Measurements from ENCODE around the gene ALDH1A2.

ALDH1A2 gene

GRCh38 chr15:58080398-58080797, 14.9 kb upstream of the ALDH1A2 start:
- no peak overlapping the region for H3K4me2 ChIP-seq (ENCODE audit: low read length)
- no peak overlapping the region for H3K23ac ChIP-seq (ENCODE audit: low read length)
- no peak overlapping the region for H2BK15ac ChIP-seq (replicated peaks; ENCODE audit: low read depth)
- H3K36me3 ChIP-seq (ENCODE audit: control insufficient read depth, insufficient read depth, low read length): no peaks in the 10 kb centered on the region
- no peak overlapping the region for H3K56ac ChIP-seq (ENCODE audit: low read length)
- no peak overlapping the region for H4K8ac ChIP-seq (ENCODE audit: low read depth, low read length)
- no peak overlapping the region for H3K4ac ChIP-seq (ENCODE audit: low read depth, low read length)
- peaks cover 2% of the 10 kb centered on the region for H3K4me1 ChIP-seq (ENCODE audit: control insufficient read depth, low read depth, low read length)
- H3K79me2 ChIP-seq (ENCODE audit: control insufficient read depth, insufficient read depth, low read length): no peaks in the 10 kb centered on the region
- no peaks in the 10 kb centered on the region for H3K27me3 ChIP-seq (ENCODE audit: insufficient read depth, low read length, poor library complexity)
- H2AK5ac ChIP-seq (ENCODE audit: low read length): no peak overlapping the region
- no peak overlapping the region for H3K18ac ChIP-seq (ENCODE audit: low read length)
- no peaks in the 10 kb centered on the region for H3K79me1 ChIP-seq (ENCODE audit: low read length)
- no peak overlapping the region for H3K4me3 ChIP-seq (ENCODE audit: low read length)
- H2BK120ac ChIP-seq (ENCODE audit: low read depth, low read length): no peak overlapping the region
- no peak overlapping the region for H3K9ac ChIP-seq (ENCODE audit: low read length)
- H4K5ac ChIP-seq (ENCODE audit: low read length): no peak overlapping the region
- H2BK5ac ChIP-seq (ENCODE audit: low read length): no peak overlapping the region
- no CpG with 5 or more reads among the region's 8 CpGs for WGBS (ENCODE audit: extremely low coverage, insufficient coverage, low lambda C conversion rate)
- no peak for DNase-seq
- H3K27ac ChIP-seq (ENCODE audit: low read depth, low read length): no peak overlapping the region

- no peak overlapping the region for H3K56ac ChIP-seq (ENCODE audit: low read length)
- H3K36me3 ChIP-seq (ENCODE audit: control insufficient read depth, insufficient read depth, low read length): no peaks in the 10 kb centered on the region
- H3K18ac ChIP-seq (ENCODE audit: low read length): no peak overlapping the region
- no peaks in the 10 kb centered on the region for H3K27me3 ChIP-seq (ENCODE audit: insufficient read depth, low read length, poor library complexity)
- no peaks in the 10 kb centered on the region for H3K79me2 ChIP-seq (ENCODE audit: control insufficient read depth, insufficient read depth, low read length)
- peaks cover 2% of the 10 kb centered on the region for H3K4me1 ChIP-seq (ENCODE audit: control insufficient read depth, low read depth, low read length)
- no peak overlapping the region for H2BK120ac ChIP-seq (ENCODE audit: low read depth, low read length)
- no peak overlapping the region for H3K4me3 ChIP-seq (ENCODE audit: low read length)
- H4K5ac ChIP-seq (ENCODE audit: low read length): no peak overlapping the region
- no peak overlapping the region for H3K9ac ChIP-seq (ENCODE audit: low read length)
- no peaks in the 10 kb centered on the region for H3K79me1 ChIP-seq (ENCODE audit: low read length)
- H4K8ac ChIP-seq (ENCODE audit: low read depth, low read length): no peak overlapping the region
- H3K4me2 ChIP-seq (ENCODE audit: low read length): no peak overlapping the region
- no peak for DNase-seq
- H2AK5ac ChIP-seq (ENCODE audit: low read length): no peak overlapping the region
- H3K23ac ChIP-seq (ENCODE audit: low read length): no peak overlapping the region
- H3K4ac ChIP-seq (ENCODE audit: low read depth, low read length): no peak overlapping the region
- no peak overlapping the region for H2BK15ac ChIP-seq (replicated peaks; ENCODE audit: low read depth)
- no peak overlapping the region for H3K27ac ChIP-seq (ENCODE audit: low read depth, low read length)
- no peak overlapping the region for H2BK5ac ChIP-seq (ENCODE audit: low read length)
These were observed 13.1 kb upstream of the ALDH1A2 start for GRCh38 chr15:58078591-58078990.

- H2BK15ac ChIP-seq (replicated peaks; ENCODE audit: low read depth): no peak overlapping the region
- H2BK5ac ChIP-seq (ENCODE audit: low read length): no peak overlapping the region
- no peak overlapping the region for H3K18ac ChIP-seq (ENCODE audit: low read length)
- no peak overlapping the region for H3K4me2 ChIP-seq (ENCODE audit: low read length)
- H2AK5ac ChIP-seq (ENCODE audit: low read length): no peak overlapping the region
- H3K27me3 ChIP-seq (ENCODE audit: insufficient read depth, low read length, poor library complexity): no peaks in the 10 kb centered on the region
- no peak overlapping the region for H3K4me3 ChIP-seq (ENCODE audit: low read length)
- H3K23ac ChIP-seq (ENCODE audit: low read length): no peak overlapping the region
- no peak overlapping the region for H3K9ac ChIP-seq (ENCODE audit: low read length)
- no peaks in the 10 kb centered on the region for H3K79me1 ChIP-seq (ENCODE audit: low read length)
- DNase-seq: peak; percentile 49
- H3K4ac ChIP-seq (ENCODE audit: low read depth, low read length): no peak overlapping the region
- no peak overlapping the region for H3K27ac ChIP-seq (ENCODE audit: low read depth, low read length)
- peaks cover 2% of the 10 kb centered on the region for H3K4me1 ChIP-seq (ENCODE audit: control insufficient read depth, low read depth, low read length)
- no peaks in the 10 kb centered on the region for H3K36me3 ChIP-seq (ENCODE audit: control insufficient read depth, insufficient read depth, low read length)
- no peaks in the 10 kb centered on the region for H3K79me2 ChIP-seq (ENCODE audit: control insufficient read depth, insufficient read depth, low read length)
- no peak overlapping the region for H2BK120ac ChIP-seq (ENCODE audit: low read depth, low read length)
- no peak overlapping the region for H4K5ac ChIP-seq (ENCODE audit: low read length)
- no peak overlapping the region for H3K56ac ChIP-seq (ENCODE audit: low read length)
- H4K8ac ChIP-seq (ENCODE audit: low read depth, low read length): no peak overlapping the region
- no CpG with 5 or more reads among the region's 1 CpG for WGBS (ENCODE audit: extremely low coverage, insufficient coverage, low lambda C conversion rate)
These were observed 11.9 kb upstream of the ALDH1A2 start for GRCh38 chr15:58077427-58077826.

GRCh38 chr15:58074452-58074851, 8.9 kb upstream of the ALDH1A2 start:
- Histone ChIP-seq H3K4ac (ENCODE audit: low read depth, low read length) (no peak overlapping the region), H3K4me3 (ENCODE audit: low read length) (no peak overlapping the region), H3K18ac (ENCODE audit: low read length) (no peak overlapping the region), H4K5ac (ENCODE audit: low read length) (no peak overlapping the region), H3K4me2 (ENCODE audit: low read length) (no peak overlapping the region), H2BK120ac (ENCODE audit: low read depth, low read length) (no peak overlapping the region), H3K23ac (ENCODE audit: low read length) (no peak overlapping the region), H2BK15ac (replicated peaks; ENCODE audit: low read depth) (no peak overlapping the region), H3K27me3 (ENCODE audit: insufficient read depth, low read length, poor library complexity) (no peaks in the 10 kb centered on the region), H3K79me2 (ENCODE audit: control insufficient read depth, insufficient read depth, low read length) (no peaks in the 10 kb centered on the region), H3K27ac (ENCODE audit: low read depth, low read length) (no peak overlapping the region), H3K56ac (ENCODE audit: low read length) (no peak overlapping the region), H3K4me1 (ENCODE audit: control insufficient read depth, low read depth, low read length) (no peaks in the 10 kb centered on the region), H3K9ac (ENCODE audit: low read length) (no peak overlapping the region), H2BK5ac (ENCODE audit: low read length) (no peak overlapping the region), H3K79me1 (ENCODE audit: low read length) (no peaks in the 10 kb centered on the region), H4K8ac (ENCODE audit: low read depth, low read length) (no peak overlapping the region), H3K36me3 (ENCODE audit: control insufficient read depth, insufficient read depth, low read length) (no peaks in the 10 kb centered on the region), H2AK5ac (ENCODE audit: low read length) (no peak overlapping the region)
- DNase-seq: no peak
- WGBS (ENCODE audit: extremely low coverage, insufficient coverage, low lambda C conversion rate): no CpG with 5 or more reads among the region's 2 CpGs

GRCh38 chr15:58070801-58071418, 5.4 kb upstream of the ALDH1A2 start:
- Histone ChIP-seq H3K18ac (ENCODE audit: low read length) (no peak overlapping the region), H3K27ac (ENCODE audit: low read depth, low read length) (no peak overlapping the region), H4K5ac (ENCODE audit: low read length) (no peak overlapping the region), H3K79me2 (ENCODE audit: control insufficient read depth, insufficient read depth, low read length) (no peaks in the 10 kb centered on the region), H3K79me1 (ENCODE audit: low read length) (no peaks in the 10 kb centered on the region), H3K23ac (ENCODE audit: low read length) (no peak overlapping the region), H3K56ac (ENCODE audit: low read length) (no peak overlapping the region), H3K27me3 (ENCODE audit: insufficient read depth, low read length, poor library complexity) (no peaks in the 10 kb centered on the region), H3K4me1 (ENCODE audit: control insufficient read depth, low read depth, low read length) (no peaks in the 10 kb centered on the region), H2BK15ac (replicated peaks; ENCODE audit: low read depth) (no peak overlapping the region), H3K4me2 (ENCODE audit: low read length) (no peak overlapping the region), H3K9ac (ENCODE audit: low read length) (no peak overlapping the region), H3K36me3 (ENCODE audit: control insufficient read depth, insufficient read depth, low read length) (no peaks in the 10 kb centered on the region), H2AK5ac (ENCODE audit: low read length) (no peak overlapping the region), H2BK5ac (ENCODE audit: low read length) (no peak overlapping the region), H3K4me3 (ENCODE audit: low read length) (no peak overlapping the region), H4K8ac (ENCODE audit: low read depth, low read length) (no peak overlapping the region), H3K4ac (ENCODE audit: low read depth, low read length) (no peak overlapping the region), H2BK120ac (ENCODE audit: low read depth, low read length) (no peak overlapping the region)
- peak; percentile 59 for DNase-seq
- WGBS (ENCODE audit: extremely low coverage, insufficient coverage, low lambda C conversion rate): no CpG with 5 or more reads among the region's 7 CpGs

DNA sequence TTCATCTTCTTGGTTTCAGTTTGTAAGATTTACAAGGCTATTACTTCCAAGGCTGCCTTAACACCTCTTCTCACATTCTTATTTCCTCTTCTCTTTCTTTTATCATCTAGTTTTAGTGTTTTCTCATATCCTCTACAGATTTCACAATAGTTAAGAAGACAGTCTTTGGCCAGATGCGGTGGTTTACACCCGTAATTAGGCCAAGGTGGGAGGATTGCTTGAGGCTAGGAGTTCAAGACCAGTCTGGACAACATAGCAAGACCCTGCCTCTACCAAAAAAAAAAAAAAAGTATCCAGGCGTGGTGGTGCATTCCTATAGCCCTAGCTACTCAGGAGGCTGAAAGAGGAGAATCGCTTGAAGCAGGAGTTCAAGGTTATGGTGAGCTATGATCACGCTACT, 3.5 kb upstream of the ALDH1A2 start:
- no peak overlapping the region for H4K5ac ChIP-seq (ENCODE audit: low read length)
- H2BK15ac ChIP-seq (replicated peaks; ENCODE audit: low read depth): no peak overlapping the region
- no peak overlapping the region for H3K4ac ChIP-seq (ENCODE audit: low read depth, low read length)
- H2AK5ac ChIP-seq (ENCODE audit: low read length): no peak overlapping the region
- no peak overlapping the region for H3K4me3 ChIP-seq (ENCODE audit: low read length)
- peaks cover 17% of the 10 kb centered on the region for H3K27me3 ChIP-seq (ENCODE audit: insufficient read depth, low read length, poor library complexity)
- no CpG with 5 or more reads among the region's 5 CpGs for WGBS (ENCODE audit: extremely low coverage, insufficient coverage, low lambda C conversion rate)
- no peak overlapping the region for H2BK120ac ChIP-seq (ENCODE audit: low read depth, low read length)
- H2BK5ac ChIP-seq (ENCODE audit: low read length): no peak overlapping the region
- no peak overlapping the region for H3K56ac ChIP-seq (ENCODE audit: low read length)
- no peak for DNase-seq
- H4K8ac ChIP-seq (ENCODE audit: low read depth, low read length): no peak overlapping the region
- no peak overlapping the region for H3K18ac ChIP-seq (ENCODE audit: low read length)
- no peak overlapping the region for H3K4me2 ChIP-seq (ENCODE audit: low read length)
- no peaks in the 10 kb centered on the region for H3K4me1 ChIP-seq (ENCODE audit: control insufficient read depth, low read depth, low read length)
- no peak overlapping the region for H3K9ac ChIP-seq (ENCODE audit: low read length)
- no peaks in the 10 kb centered on the region for H3K79me1 ChIP-seq (ENCODE audit: low read length)
- H3K36me3 ChIP-seq (ENCODE audit: control insufficient read depth, insufficient read depth, low read length): no peaks in the 10 kb centered on the region
- H3K23ac ChIP-seq (ENCODE audit: low read length): no peak overlapping the region
- H3K27ac ChIP-seq (ENCODE audit: low read depth, low read length): no peak overlapping the region
- no peaks in the 10 kb centered on the region for H3K79me2 ChIP-seq (ENCODE audit: control insufficient read depth, insufficient read depth, low read length)

Data from mesendoderm (in vitro differentiated cells).